DMS 273 (cell line): ENCODE results near the gene NUDT4.
"Not testable (repeated sequence)": the region's sequence is repeated elsewhere in the genome, so short reads cannot be mapped to it uniquely, and the experiment has no call there.

Experiments
- DNase-seq: peaks from one replicate; lab custom pipeline; 2025; ENCODE audit not compliant: unreplicated experiment; lab: John Stamatoyannopoulos, UW

Gene NUDT4

GRCh38 chr12:93425736-93426411, 48.1 kb downstream of the NUDT4 start:
- no peak for DNase-seq

- DNase-seq = no peak
Measured at GRCh38 chr12:93426412-93426805, 48.7 kb downstream of the NUDT4 start.

GRCh38 chr12:93427779-93428564, 50.2 kb downstream of the NUDT4 start:
- no peak for DNase-seq

- DNase-seq = no peak
Measured at GRCh38 chr12:93429448-93429847, 51.7 kb downstream of the NUDT4 start.

- DNase-seq = no peak
Measured at GRCh38 chr12:93429852-93430251, 52.1 kb downstream of the NUDT4 start.

GRCh38 chr12:93430280-93430679, 52.6 kb downstream of the NUDT4 start:
- no peak for DNase-seq

GRCh38 chr12:93432031-93432430, 54.3 kb downstream of the NUDT4 start:
- not testable (repeated sequence) for DNase-seq

GRCh38 chr12:93434256-93434865, 56.6 kb downstream of the NUDT4 start:
- DNase-seq = no peak

- no peak for DNase-seq
Measured at GRCh38 chr12:93438266-93439050, 60.7 kb downstream of the NUDT4 start.

GRCh38 chr12:93440043-93440835, 62.5 kb downstream of the NUDT4 start:
- no peak for DNase-seq

GRCh38 chr12:93441081-93441616, 63.4 kb downstream of the NUDT4 start:
- peak; percentile 39 for DNase-seq

GRCh38 chr12:93441617-93442410, 64.1 kb downstream of the NUDT4 start, which contains the start of gene UBE2N:
Gene UBE2N, minus strand, starts transcription at chr12:93441947. Its CDS starts 63 bp downstream, at chr12:93441884.
- DNase-seq = peak; percentile 96

GRCh38 chr12:93442411-93443340, 65.0 kb downstream of the NUDT4 start:
- no peak for DNase-seq

- DNase-seq = no peak
Measured at GRCh38 chr12:93443576-93443975, 65.9 kb downstream of the NUDT4 start.

GRCh38 chr12:93447555-93448290, 70.0 kb downstream of the NUDT4 start:
- no peak for DNase-seq

- DNase-seq = no peak
Measured at GRCh38 chr12:93448796-93449195, 71.1 kb downstream of the NUDT4 start.

GRCh38 chr12:93449277-93449676, 71.6 kb downstream of the NUDT4 start:
- DNase-seq = no peak
